HepG2 (cell line): ENCODE measurements around the gene RNF175. TPM values are rescaled to one million over a fixed set of nuclear protein-coding genes. Genes with fewer than 3 reads are reported as not detected.

Source experiments
- ATAC-seq: fragments of 200-7000 bp; cut with Tn5 transposase; 3 replicates; pipeline ENCODE4 v1.9.1; 2020; ENCODE audit warnings: mild to moderate bottlenecking, moderate library complexity
- BruUV-seq: library from RNA; stranded (reverse); fragments of 400-500 nt; replicated peaks from 2 replicates; lab custom pipeline; 2021; lab: Mats Ljungman, UMichigan
- CTCF ChIA-PET: fragments of 300-600 bp; formaldehyde crosslinking; extraction: SDS; loops from one replicate; lab custom pipeline; 2021; ENCODE audit warnings: low total read pairs, inconsistent platforms, low intra/inter-chr PET ratio; lab: Yijun Ruan, JAX
- POLR2A ChIA-PET: fragments of 350-600 bp; sonication (Branson Sonifier 250); formaldehyde crosslinking; loops from one replicate; lab custom pipeline; 2020; ENCODE audit warnings: antibody characterized with exemption, inconsistent platforms; lab: Yijun Ruan, JAX
- DNase-seq: peaks from one replicate; pipeline ENCODE4 v3.0.0-alpha.2; 2015; ENCODE audit warnings: low spot score
- FAIRE-seq: peaks from 3 replicates; lab custom pipeline; 2011; peaks lifted over from hg19 to GRCh38; lab: Jason Lieb, UNC
- H2AFZ ChIP-seq: one replicate; pipeline ENCODE4 v1.6.1; 2011; ENCODE audit warnings: low read length, inconsistent platforms
- H3K27ac ChIP-seq: fragments of 300-600 bp; 3 replicates; pipeline ENCODE4 v1.8.0; 2011; ENCODE audit warnings: mixed run types, mild to moderate bottlenecking, mixed read lengths, low read length, inconsistent platforms; ENCODE audit not compliant: insufficient read depth; ENCODE audit errors: extremely low read length
- H3K27me3 ChIP-seq, 2 experiments: fragments of 200-600 bp in 1 of 2; 2 replicates in 1 of 2; 3 replicates in 1 of 2; pipeline versions ENCODE4 v1.6.0 to v1.8.0; 2011; ENCODE audit warnings: low read length in 2 of 2, mild to moderate bottlenecking in 2 of 2, moderate library complexity in 2 of 2, inconsistent platforms in 1 of 2; ENCODE audit not compliant: insufficient read depth in 2 of 2, control insufficient read depth in 1 of 2
- H3K36me3 ChIP-seq, 2 experiments: fragments of 200-600 bp in 1 of 2; replicated peaks in 1 of 2; 2 replicates in 1 of 2; 3 replicates in 1 of 2; pipeline versions ENCODE4 v1.5.1 to v1.8.0; 2011; ENCODE audit warnings: low read length in 2 of 2, inconsistent platforms in 1 of 2; ENCODE audit not compliant: insufficient read depth in 2 of 2, control insufficient read depth in 1 of 2
- H3K4me1 ChIP-seq: 2 replicates; pipeline ENCODE4 v1.5.1; 2012; ENCODE audit warnings: low read length, inconsistent platforms; ENCODE audit not compliant: insufficient read depth
- H3K4me2 ChIP-seq: 2 replicates; pipeline ENCODE4 v1.6.0; 2011; ENCODE audit warnings: low read depth, low read length, inconsistent platforms
- H3K4me3 ChIP-seq, 3 experiments: fragments of 200-600 bp in 1 of 3; sonication (generic), shearing (Covaris generic) in 1 of 3; replicated peaks in 1 of 3; 2 replicates each; pipeline ENCODE4 v1.5.1; 2011 to 2016; ENCODE audit warnings: low read length in 3 of 3, inconsistent platforms in 2 of 3, low read depth in 2 of 3, mild to moderate bottlenecking in 2 of 3, control low read depth in 1 of 3, mixed read lengths in 1 of 3; ENCODE audit not compliant: insufficient read depth in 1 of 3
- H3K79me2 ChIP-seq: one replicate; pipeline ENCODE4 v1.6.1; 2011; ENCODE audit warnings: low read length, inconsistent platforms; ENCODE audit not compliant: insufficient read depth
- H3K9ac ChIP-seq: 2 replicates; pipeline ENCODE4 v1.6.0; 2011; ENCODE audit warnings: mild to moderate bottlenecking, low read depth, low read length, inconsistent platforms; ENCODE audit not compliant: insufficient read depth
- H3K9me3 ChIP-seq: 2 replicates; pipeline ENCODE4 v1.5.1; 2012; ENCODE audit warnings: mild to moderate bottlenecking, low read length
- H4K20me1 ChIP-seq: 2 replicates; pipeline ENCODE4 v1.6.0; 2011; ENCODE audit warnings: inconsistent platforms, mild to moderate bottlenecking, low read length, moderate library complexity; ENCODE audit not compliant: insufficient read depth
- AHR ChIP-seq: IDR thresholded peaks from 2 replicates; pipeline ENCODE4 v1.6.1; 2018; ENCODE audit warnings: missing genetic modification reagents, missing compliant biosample characterization
- CENPT ChIP-seq: sonication (generic); formaldehyde crosslinking; IDR thresholded peaks from 2 replicates; pipeline ENCODE4 v1.8.0; 2022; ENCODE audit warnings: low read depth, mild to moderate bottlenecking, moderate library complexity, missing genetic modification reagents
- HOMEZ ChIP-seq: IDR thresholded peaks from 2 replicates; pipeline ENCODE4 v1.6.1; 2016; ENCODE audit warnings: low read depth
- RBFOX2 ChIP-seq: fragments of 200-400 bp; formaldehyde crosslinking; IDR thresholded peaks from 2 replicates; pipeline ENCODE4 v1.6.1; 2017; ENCODE audit warnings: low read depth, mild to moderate bottlenecking, low read length
- SIX4 ChIP-seq: sonication (generic); formaldehyde crosslinking; IDR thresholded peaks from 2 replicates; pipeline ENCODE4 v1.4.0; 2020; ENCODE audit warnings: missing genetic modification reagents
- ZBTB42 ChIP-seq: sonication (generic); formaldehyde crosslinking; IDR thresholded peaks from 2 replicates; pipeline ENCODE4 v1.5.0; 2020; ENCODE audit warnings: mild to moderate bottlenecking, missing genetic modification reagents
- ZNF251 ChIP-seq: sonication (generic); formaldehyde crosslinking; IDR thresholded peaks from 2 replicates; pipeline ENCODE4 v1.9.0; 2021; ENCODE audit warnings: mild to moderate bottlenecking, missing genetic modification reagents
- ZNF883 ChIP-seq: sonication (generic); formaldehyde crosslinking; IDR thresholded peaks from 2 replicates; pipeline ENCODE4 v1.5.1; 2020; ENCODE audit warnings: mild to moderate bottlenecking, missing genetic modification reagents; ENCODE audit errors: not compliant biosample characterization
- WGBS: methylation state at CpG from one replicate; pipeline ENCODE4 v1.1.6; 2017; ENCODE audit warnings: low lambda C conversion rate; 5-methylcytosine and 5-hydroxymethylcytosine counted together
- in situ Hi-C: cut with HindIII; loops from 2 replicates; pipeline ENCODE4 v1.10.0; 2017; ENCODE audit warnings: low pct_unique_long_range_greater_than_20kb; ENCODE audit not compliant: extremely low pct_ligation_motif_present
- intact Hi-C: fragments of 100-400 bp; cut with micrococcal nuclease; formaldehyde crosslinking; loops from one replicate; pipeline ENCODE4 v1.10.0; 2022; ENCODE audit not compliant: unreplicated experiment
- polyA plus RNA-seq, 8 experiments: library from polyadenylated mRNA; depleted of rRNA in 3 of 8; stranded (reverse) in 7 of 8; unstranded in 1 of 8; fragments of >200 nt; fragmentation: Illumina TruSeq in 4 of 8; extraction: Trizol in 4 of 8; gene quantifications; 2 replicates each; pipeline versions ENCODE4 v1.2.1 to v1.2.3, GENCODE V29; 2011 to 2016; ENCODE audit warnings: low read depth in 4 of 8, missing spikeins in 1 of 8, mixed read lengths in 1 of 8; ENCODE audit not compliant: insufficient read depth in 1 of 8
- total RNA-seq, 5 experiments: library from RNA; depleted of rRNA; stranded (reverse); fragments of >200 nt; fragmentation: Illumina TruSeq; extraction: Trizol; gene quantifications; 2 replicates each; pipeline ENCODE4 v1.2.3, GENCODE V29; 2016; ENCODE audit warnings: low read depth in 1 of 5
- TF ChIP-seq, protein P1 (sequence below), 2 experiments: sonication (generic) in 1 of 2; formaldehyde crosslinking in 1 of 2; IDR thresholded peaks; 2 replicates each; pipeline versions ENCODE4 v1.4.0 to v1.6.1; 2016 to 2020; ENCODE audit warnings: borderline replicate concordance in 1 of 2, low read depth in 1 of 2, mild to moderate bottlenecking in 1 of 2, missing genetic modification reagents in 1 of 2

RNF175 gene
- total and polyA plus RNA-seq, 2 of the 13 experiments (the other 11 are each of a cell fraction or from before 2014, with no cell fraction given), result not detected

- no peak overlapping the region for H3K9ac ChIP-seq
- FAIRE-seq (no peak), DNase-seq (no peak), ATAC-seq (no peak)
- H3K4me2 ChIP-seq, result no peak overlapping the region
- no peaks in the 10 kb centered on the region for H3K4me1 ChIP-seq
- in situ Hi-C loops, result no loop called here
- no peaks in the 10 kb centered on the region for H3K79me2 ChIP-seq
- no TSS peak for BruUV-seq
- H2AFZ ChIP-seq, result no peak overlapping the region
- no peak overlapping the region for H3K4me3 ChIP-seq
- H3K9me3 ChIP-seq, result no peaks in the 10 kb centered on the region
- H3K27ac ChIP-seq, result no peak overlapping the region
- ChIA-PET CTCF (no interaction called here), POLR2A (no interaction called here)
- WGBS, result 0% methylated on average over 3 of the region's 3 CpGs
- no peak for TF ChIP-seq HOMEZ (CRISPR knock-in tag)
- TF ChIP-seq, protein P1, sequence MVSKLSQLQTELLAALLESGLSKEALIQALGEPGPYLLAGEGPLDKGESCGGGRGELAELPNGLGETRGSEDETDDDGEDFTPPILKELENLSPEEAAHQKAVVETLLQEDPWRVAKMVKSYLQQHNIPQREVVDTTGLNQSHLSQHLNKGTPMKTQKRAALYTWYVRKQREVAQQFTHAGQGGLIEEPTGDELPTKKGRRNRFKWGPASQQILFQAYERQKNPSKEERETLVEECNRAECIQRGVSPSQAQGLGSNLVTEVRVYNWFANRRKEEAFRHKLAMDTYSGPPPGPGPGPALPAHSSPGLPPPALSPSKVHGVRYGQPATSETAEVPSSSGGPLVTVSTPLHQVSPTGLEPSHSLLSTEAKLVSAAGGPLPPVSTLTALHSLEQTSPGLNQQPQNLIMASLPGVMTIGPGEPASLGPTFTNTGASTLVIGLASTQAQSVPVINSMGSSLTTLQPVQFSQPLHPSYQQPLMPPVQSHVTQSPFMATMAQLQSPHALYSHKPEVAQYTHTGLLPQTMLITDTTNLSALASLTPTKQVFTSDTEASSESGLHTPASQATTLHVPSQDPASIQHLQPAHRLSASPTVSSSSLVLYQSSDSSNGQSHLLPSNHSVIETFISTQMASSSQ (IDR thresholded peaks at IDR 0.05; ENCODE audit: low read depth), result no peak
- TF ChIP-seq, protein P1 (CRISPR knock-in tag; IDR thresholded peaks at IDR 0.05; ENCODE audit: borderline replicate concordance), result no peak
- no peak for TF ChIP-seq ZNF251 (CRISPR knock-in tag)
- TF ChIP-seq AHR (CRISPR knock-in tag), result no peak
- no peak for TF ChIP-seq RBFOX2
- no peak for TF ChIP-seq CENPT (CRISPR knock-in tag)
- TF ChIP-seq SIX4, result no peak
- TF ChIP-seq ZBTB42, result no peak
- TF ChIP-seq ZNF883, result no peak
- H3K27me3 ChIP-seq, result peaks cover 5 to 34% of the 10 kb centered on the region in 2 experiments; a peak in 3 of 5 replicates
- H4K20me1 ChIP-seq, result no peaks in the 10 kb centered on the region
- no peaks in the 10 kb centered on the region for H3K36me3 ChIP-seq
- intact Hi-C loops, result loop anchor here (2.0 to 10.0 kb wide), 2 partner anchors 267 to 531 kb away; no protein-coding TSS in a partner anchor
Observed at GRCh38 chr4:153784166-153784699, 24.4 kb upstream of the RNF175 start.
